ENCODE results near the gene HDGFL1.

HDGFL1 gene

DNA sequence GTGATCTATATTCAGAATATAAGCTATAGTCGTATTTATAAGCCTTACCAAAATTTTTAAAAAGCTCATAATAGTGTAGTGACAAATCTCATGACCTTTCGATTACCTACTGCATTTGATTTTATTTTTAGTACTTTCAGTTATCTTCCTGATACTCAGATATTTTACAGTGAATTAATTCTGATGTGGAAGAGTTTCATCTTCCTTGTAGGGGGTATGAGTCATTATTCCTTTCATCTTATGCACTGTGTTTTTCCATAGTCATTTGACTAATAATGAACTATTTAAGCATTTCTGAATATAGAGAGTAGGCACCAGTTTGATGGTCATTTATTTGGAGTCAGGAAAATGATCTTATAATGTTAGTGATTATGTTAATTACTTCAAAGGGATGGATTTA is 36.4 kb downstream of the HDGFL1 start:
- Histone ChIP-seq H3K79me1 (replicated peaks; ENCODE audit: low read length, poor library complexity, severe bottlenecking) (no peaks in the 10 kb centered on the region), H3K27me3 (ENCODE audit: control insufficient read depth in 1 of 2, insufficient read depth in 1 of 2, low read length in 2 of 2) (no peaks in the 10 kb centered on the region)
- no CpG with 5 or more reads among the region's 2 CpGs for WGBS

DNA sequence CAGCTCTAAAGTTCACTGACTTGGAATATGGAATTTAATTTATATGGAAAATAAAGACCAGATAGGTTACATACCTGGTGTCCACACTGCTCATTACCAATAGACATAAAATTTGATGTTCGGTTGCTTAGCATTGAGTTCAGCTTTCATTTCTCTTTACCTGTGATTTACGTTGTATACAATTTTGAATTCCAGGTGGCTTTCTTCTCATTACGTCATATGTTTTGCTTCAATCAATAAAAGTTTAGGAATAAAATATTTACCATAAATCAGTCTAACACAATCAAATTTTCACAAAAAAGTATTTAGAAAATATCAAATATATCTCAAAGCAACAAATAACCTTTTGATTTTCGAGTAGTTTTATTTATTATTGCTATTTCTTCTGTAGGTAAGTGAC is 40.8 kb downstream of the HDGFL1 start:
- no peak overlapping the region for H3K4me2 ChIP-seq (ENCODE audit: low read length, poor library complexity, severe bottlenecking)
- no peak overlapping the region for H2BK15ac ChIP-seq (ENCODE audit: low read depth, poor library complexity, severe bottlenecking)
- DNase-seq: no peak
- no peaks in the 10 kb centered on the region for H3K4me1 ChIP-seq (ENCODE audit: control insufficient read depth, insufficient read depth, low read depth, low read length)
- no peak overlapping the region for H2BK120ac ChIP-seq (ENCODE audit: low read depth, low read length)
- WGBS: 96% methylated on average over 3 of the region's 4 CpGs
- no peak overlapping the region for H3K4ac ChIP-seq (ENCODE audit: low read depth in 1 of 2, low read length in 2 of 2)
- H2AK5ac ChIP-seq (ENCODE audit: low read length, severe bottlenecking): no peak overlapping the region
- no peaks in the 10 kb centered on the region for H3K79me1 ChIP-seq (replicated peaks; ENCODE audit: low read length, poor library complexity, severe bottlenecking)
- no peak overlapping the region for H3K23ac ChIP-seq (ENCODE audit: low read length in 2 of 2)
- no peak overlapping the region for H3K18ac ChIP-seq (ENCODE audit: low read depth in 1 of 2, low read length in 2 of 2)
- no peak overlapping the region for H4K91ac ChIP-seq (ENCODE audit: low read length)
- no peak overlapping the region for H2AFZ ChIP-seq (ENCODE audit: low read depth, low read length)
- H4K8ac ChIP-seq (ENCODE audit: low read length): no peak overlapping the region
- H3K9ac ChIP-seq (ENCODE audit: low read length): no peak overlapping the region
- H2BK12ac ChIP-seq (ENCODE audit: low read length in 2 of 2): no peak overlapping the region
- no peaks in the 10 kb centered on the region for H3K36me3 ChIP-seq (ENCODE audit: control insufficient read depth in 1 of 2, insufficient read depth in 2 of 2, low read depth in 1 of 2, low read length in 2 of 2)
- H3K9me3 ChIP-seq (ENCODE audit: control insufficient read depth, low read length): no peaks in the 10 kb centered on the region
- H3K27me3 ChIP-seq (ENCODE audit: control insufficient read depth in 1 of 2, insufficient read depth in 1 of 2, low read length in 2 of 2): no peaks in the 10 kb centered on the region
- H2BK5ac ChIP-seq (ENCODE audit: low read depth, low read length, poor library complexity, severe bottlenecking): no peak overlapping the region
- H3K27ac ChIP-seq (ENCODE audit: low read length, poor library complexity, severe bottlenecking): no peak overlapping the region
- H3K14ac ChIP-seq (ENCODE audit: low read length in 2 of 2): no peak overlapping the region
- no peak overlapping the region for H3K4me3 ChIP-seq (ENCODE audit: insufficient read depth in 1 of 2, low read depth in 1 of 2, low read length in 2 of 2)

More for the DNA sequence above, 36.4 kb downstream of the HDGFL1 start:
- Histone ChIP-seq H3K27ac (ENCODE audit: low read length, poor library complexity, severe bottlenecking) (no peak overlapping the region), H3K9me3 (ENCODE audit: control insufficient read depth, low read length) (no peaks in the 10 kb centered on the region), H3K4ac (ENCODE audit: low read depth in 1 of 2, low read length in 2 of 2) (no peak overlapping the region), H4K8ac (ENCODE audit: low read length) (no peak overlapping the region), H3K14ac (ENCODE audit: low read length in 2 of 2) (no peak overlapping the region), H3K4me3 (ENCODE audit: insufficient read depth in 1 of 2, low read depth in 1 of 2, low read length in 2 of 2) (no peak overlapping the region), H4K91ac (ENCODE audit: low read length) (no peak overlapping the region), H3K23ac (ENCODE audit: low read length in 2 of 2) (no peak overlapping the region), H2BK5ac (ENCODE audit: low read depth, low read length, poor library complexity, severe bottlenecking) (no peak overlapping the region), H2BK15ac (ENCODE audit: low read depth, poor library complexity, severe bottlenecking) (no peak overlapping the region), H3K9ac (ENCODE audit: low read length) (no peak overlapping the region), H3K18ac (ENCODE audit: low read depth in 1 of 2, low read length in 2 of 2) (no peak overlapping the region), H2AK5ac (ENCODE audit: low read length, severe bottlenecking) (no peak overlapping the region), H2BK12ac (ENCODE audit: low read length in 2 of 2) (no peak overlapping the region), H2AFZ (ENCODE audit: low read depth, low read length) (no peak overlapping the region), H3K4me1 (ENCODE audit: control insufficient read depth, insufficient read depth, low read depth, low read length) (no peaks in the 10 kb centered on the region), H3K36me3 (ENCODE audit: control insufficient read depth in 1 of 2, insufficient read depth in 2 of 2, low read depth in 1 of 2, low read length in 2 of 2) (no peaks in the 10 kb centered on the region), H3K4me2 (ENCODE audit: low read length, poor library complexity, severe bottlenecking) (no peak overlapping the region), H2BK120ac (ENCODE audit: low read depth, low read length) (no peak overlapping the region)
- no peak for DNase-seq

DNA sequence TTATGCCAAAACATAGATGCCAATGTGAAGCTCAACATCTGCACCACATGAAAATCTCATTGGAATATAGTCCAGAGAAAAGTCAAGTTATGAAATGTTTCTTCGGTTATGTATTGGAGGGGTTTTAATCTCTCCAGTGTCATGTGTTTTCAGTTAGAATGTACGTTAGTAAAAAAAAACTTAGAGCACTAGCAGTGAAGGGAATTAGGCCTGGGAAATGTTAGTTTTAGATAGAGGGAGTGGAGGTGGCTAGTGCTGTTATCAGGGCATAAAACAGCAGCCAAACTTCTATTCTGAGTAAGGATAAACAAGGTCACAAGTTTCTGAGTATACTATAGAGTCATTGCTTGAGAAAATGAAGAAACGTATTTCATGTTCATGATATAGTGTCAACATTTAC is 42.9 kb downstream of the HDGFL1 start:
- Histone ChIP-seq H3K23ac (ENCODE audit: low read length in 2 of 2) (no peak overlapping the region), H3K27ac (ENCODE audit: low read length, poor library complexity, severe bottlenecking) (no peak overlapping the region), H3K27me3 (ENCODE audit: control insufficient read depth in 1 of 2, insufficient read depth in 1 of 2, low read length in 2 of 2) (no peaks in the 10 kb centered on the region), H3K14ac (ENCODE audit: low read length in 2 of 2) (no peak overlapping the region), H3K36me3 (ENCODE audit: control insufficient read depth in 1 of 2, insufficient read depth in 2 of 2, low read depth in 1 of 2, low read length in 2 of 2) (no peaks in the 10 kb centered on the region), H3K18ac (ENCODE audit: low read depth in 1 of 2, low read length in 2 of 2) (no peak overlapping the region), H2BK15ac (ENCODE audit: low read depth, poor library complexity, severe bottlenecking) (no peak overlapping the region), H3K9ac (ENCODE audit: low read length) (no peak overlapping the region), H2BK12ac (ENCODE audit: low read length in 2 of 2) (no peak overlapping the region), H3K79me1 (replicated peaks; ENCODE audit: low read length, poor library complexity, severe bottlenecking) (no peaks in the 10 kb centered on the region), H3K4me2 (ENCODE audit: low read length, poor library complexity, severe bottlenecking) (no peak overlapping the region), H4K8ac (ENCODE audit: low read length) (no peak overlapping the region), H2AK5ac (ENCODE audit: low read length, severe bottlenecking) (no peak overlapping the region), H4K91ac (ENCODE audit: low read length) (no peak overlapping the region), H2BK120ac (ENCODE audit: low read depth, low read length) (no peak overlapping the region), H2AFZ (ENCODE audit: low read depth, low read length) (no peak overlapping the region), H3K4me1 (ENCODE audit: control insufficient read depth, insufficient read depth, low read depth, low read length) (no peaks in the 10 kb centered on the region), H3K4ac (ENCODE audit: low read depth in 1 of 2, low read length in 2 of 2) (no peak overlapping the region), H3K4me3 (ENCODE audit: insufficient read depth in 1 of 2, low read depth in 1 of 2, low read length in 2 of 2) (no peak overlapping the region), H3K9me3 (ENCODE audit: control insufficient read depth, low read length) (no peaks in the 10 kb centered on the region), H2BK5ac (ENCODE audit: low read depth, low read length, poor library complexity, severe bottlenecking) (no peak overlapping the region)
- peak; percentile 3 for DNase-seq
- WGBS: 61% methylated on average over 2 of the region's 3 CpGs

GRCh38 chr6:22613051-22613450 is 43.7 kb downstream of the HDGFL1 start:
- Histone ChIP-seq H3K4ac (ENCODE audit: low read depth in 1 of 2, low read length in 2 of 2) (no peak overlapping the region), H2BK15ac (ENCODE audit: low read depth, poor library complexity, severe bottlenecking) (no peak overlapping the region), H3K27me3 (ENCODE audit: control insufficient read depth in 1 of 2, insufficient read depth in 1 of 2, low read length in 2 of 2) (no peaks in the 10 kb centered on the region), H3K79me1 (replicated peaks; ENCODE audit: low read length, poor library complexity, severe bottlenecking) (no peaks in the 10 kb centered on the region), H2BK120ac (ENCODE audit: low read depth, low read length) (no peak overlapping the region), H2AK5ac (ENCODE audit: low read length, severe bottlenecking) (no peak overlapping the region), H4K91ac (ENCODE audit: low read length) (no peak overlapping the region), H3K9ac (ENCODE audit: low read length) (peak overlapping the region; percentile 63), H3K18ac (ENCODE audit: low read depth in 1 of 2, low read length in 2 of 2) (no peak overlapping the region), H3K9me3 (ENCODE audit: control insufficient read depth, low read length) (no peaks in the 10 kb centered on the region), H2BK12ac (ENCODE audit: low read length in 2 of 2) (peak overlapping the region in 1 of 2 experiments; percentile 34), H3K4me3 (ENCODE audit: insufficient read depth in 1 of 2, low read depth in 1 of 2, low read length in 2 of 2) (no peak overlapping the region), H2BK5ac (ENCODE audit: low read depth, low read length, poor library complexity, severe bottlenecking) (no peak overlapping the region), H3K4me2 (ENCODE audit: low read length, poor library complexity, severe bottlenecking) (no peak overlapping the region), H2AFZ (ENCODE audit: low read depth, low read length) (no peak overlapping the region), H4K8ac (ENCODE audit: low read length) (no peak overlapping the region), H3K23ac (ENCODE audit: low read length in 2 of 2) (no peak overlapping the region), H3K27ac (ENCODE audit: low read length, poor library complexity, severe bottlenecking) (peak overlapping the region; percentile 38), H3K14ac (ENCODE audit: low read length in 2 of 2) (no peak overlapping the region), H3K36me3 (ENCODE audit: control insufficient read depth in 1 of 2, insufficient read depth in 2 of 2, low read depth in 1 of 2, low read length in 2 of 2) (no peaks in the 10 kb centered on the region), H3K4me1 (ENCODE audit: control insufficient read depth, insufficient read depth, low read depth, low read length) (no peaks in the 10 kb centered on the region)
- DNase-seq: no peak
- 71% methylated on average over 1 of the region's 1 CpG for WGBS
